K562 (cell line): ENCODE data around the gene SMIM35. TPM values are rescaled to one million over a fixed set of nuclear protein-coding genes. Genes with fewer than 3 reads are reported as not detected.

Experiments
- ATAC-seq: fragments of 200-7000 bp; cut with Tn5 transposase; 3 replicates; pipeline ENCODE4 v1.9.1; 2020; ENCODE audit warnings: moderate library complexity
- BruUV-seq: library from RNA; stranded (reverse); fragments of 400-500 nt; replicated peaks from 2 replicates; lab custom pipeline; 2021; lab: Mats Ljungman, UMichigan
- CTCF ChIA-PET: fragments of 300-600 bp; formaldehyde crosslinking; extraction: SDS; loops from one replicate; lab custom pipeline; 2021; ENCODE audit warnings: low intra/inter-chr PET ratio; lab: Yijun Ruan, JAX
- POLR2A ChIA-PET: fragments of 300-600, 350-650 bp; sonication (Branson Sonifier 250); formaldehyde crosslinking; extraction: SDS; loops from one replicate; lab custom pipeline; 2021; ENCODE audit warnings: antibody characterized with exemption, inconsistent platforms; lab: Yijun Ruan, JAX
- DNase-seq, 4 experiments: peaks; one replicate each; pipeline versions ENCODE4 v3.0.0 to v3.0.0-alpha.2; 2011 to 2018; ENCODE audit warnings: low spot score in 3 of 4, mixed read lengths in 3 of 4; ENCODE audit errors: extremely low read depth in 1 of 4
- FAIRE-seq: peaks from 2 replicates; lab custom pipeline; 2011; peaks lifted over from hg19 to GRCh38; lab: Jason Lieb, UNC
- H2AFZ ChIP-seq: 2 replicates; pipeline ENCODE4 v1.6.0; 2011; ENCODE audit warnings: low read depth, low read length, control low read depth, inconsistent platforms
- H3K27ac ChIP-seq: fragments of 200-600 bp; 3 replicates; pipeline ENCODE4 v1.8.0; 2011; ENCODE audit warnings: low read depth, mild to moderate bottlenecking, control low read depth, inconsistent platforms, low read length, moderate library complexity, mixed read lengths; ENCODE audit errors: extremely low read depth
- H3K27me3 ChIP-seq, 2 experiments: fragments of 300-600 bp in 1 of 2; 2 replicates in 1 of 2; 3 replicates in 1 of 2; pipeline versions ENCODE4 v1.6.0 to v1.8.0; 2011; ENCODE audit warnings: inconsistent platforms in 2 of 2, low read length in 2 of 2, mild to moderate bottlenecking in 1 of 2, mixed read lengths in 1 of 2, moderate library complexity in 1 of 2; ENCODE audit not compliant: control insufficient read depth in 2 of 2, insufficient read depth in 2 of 2
- H3K36me3 ChIP-seq: fragments of 300-600 bp; 3 replicates; pipeline ENCODE4 v1.8.0; 2011; ENCODE audit warnings: mild to moderate bottlenecking, low read length, inconsistent platforms; ENCODE audit not compliant: control insufficient read depth, insufficient read depth
- H3K4me1 ChIP-seq, 2 experiments: fragments of 200-600 bp in 1 of 2; replicated peaks in 1 of 2; 2 replicates in 1 of 2; 3 replicates in 1 of 2; pipeline versions ENCODE4 v1.5.1 to v1.8.0; 2011; ENCODE audit warnings: inconsistent platforms in 2 of 2, low read length in 2 of 2, mild to moderate bottlenecking in 1 of 2, mixed read lengths in 1 of 2, moderate library complexity in 1 of 2; ENCODE audit not compliant: control insufficient read depth in 2 of 2, insufficient read depth in 2 of 2
- H3K4me2 ChIP-seq: 2 replicates; pipeline ENCODE4 v1.6.1; 2011; ENCODE audit warnings: low read length, control low read depth, inconsistent platforms, mixed read lengths; ENCODE audit not compliant: insufficient read depth
- H3K4me3 ChIP-seq: fragments of 200-600 bp; sonication (generic), shearing (Covaris generic); 2 replicates; pipeline ENCODE4 v1.5.1; 2016; ENCODE audit warnings: control low read depth, inconsistent platforms
- H3K79me2 ChIP-seq: fragments of 200-600 bp; 3 replicates; pipeline ENCODE4 v1.8.0; 2011; ENCODE audit warnings: low read length, inconsistent platforms; ENCODE audit not compliant: control insufficient read depth, insufficient read depth
- H3K9ac ChIP-seq, 2 experiments: 2 replicates each; pipeline versions ENCODE4 v1.6.0 to v1.6.1; 2011; ENCODE audit warnings: low read depth in 2 of 2, low read length in 2 of 2, control low read depth in 1 of 2, inconsistent platforms in 1 of 2, mild to moderate bottlenecking in 1 of 2, mixed read lengths in 1 of 2; ENCODE audit not compliant: insufficient read depth in 1 of 2
- H3K9me1 ChIP-seq: one replicate; pipeline ENCODE4 v1.6.0; 2011; ENCODE audit warnings: inconsistent platforms, mild to moderate bottlenecking, low read length, moderate library complexity; ENCODE audit not compliant: control insufficient read depth, insufficient read depth
- H3K9me3 ChIP-seq: replicated peaks from 2 replicates; pipeline ENCODE4 v1.5.1; 2011; ENCODE audit warnings: low read depth, low read length, inconsistent platforms; ENCODE audit not compliant: control insufficient read depth, insufficient read depth
- H4K20me1 ChIP-seq: replicated peaks from 2 replicates; pipeline ENCODE4 v1.6.1; 2011; ENCODE audit warnings: low read length, inconsistent platforms, mixed read lengths; ENCODE audit not compliant: control insufficient read depth, insufficient read depth
- CGGBP1 ChIP-seq: fragments of 250-450 bp; sonication (Bioruptor Pico); IDR thresholded peaks from 2 replicates; pipeline ENCODE4 v1.9.0; 2021; ENCODE audit warnings: mild to moderate bottlenecking
- EGR1 ChIP-seq: fragments of 450-650 bp; conservative IDR thresholded peaks from 2 replicates; pipeline ENCODE4 v1.6.1; 2017; ENCODE audit warnings: mild to moderate bottlenecking
- FOSL1 ChIP-seq: fragments of 200-800 bp; sonication (Bioruptor generic); conservative IDR thresholded peaks from 2 replicates; pipeline ENCODE4 v1.6.1; 2016; ENCODE audit warnings: missing genetic modification characterization, missing compliant biosample characterization
- JUND ChIP-seq, 2 experiments: IDR thresholded peaks; 2 replicates in 1 of 2; 3 replicates in 1 of 2; pipeline ENCODE4 v1.6.1; 2011; ENCODE audit warnings: borderline replicate concordance in 2 of 2, low read depth in 2 of 2, low read length in 2 of 2, improper control_type of control experiment in 1 of 2, missing biosample characterization in 1 of 2, missing genetic modification characterization in 1 of 2, missing genetic modification reagents in 1 of 2
- KDM1A ChIP-seq, 2 experiments: fragments of 450-650 bp; IDR thresholded peaks; 2 replicates each; pipeline ENCODE4 v1.6.1; 2016; ENCODE audit warnings: mild to moderate bottlenecking in 2 of 2
- KDM5B ChIP-seq: fragments of 200-600 bp; sonication (generic); IDR thresholded peaks from 2 replicates; pipeline ENCODE4 v1.6.1; 2012; ENCODE audit warnings: low read depth, mild to moderate bottlenecking, moderate library complexity, low read length, control low read depth, inconsistent platforms; ENCODE audit not compliant: insufficient replicate concordance
- MEF2D ChIP-seq: conservative IDR thresholded peaks from 2 replicates; pipeline ENCODE4 v1.6.1; 2016; ENCODE audit warnings: low read depth, missing genetic modification characterization, missing compliant biosample characterization
- NR2C1 ChIP-seq, 2 experiments: fragments of 450-650 bp; IDR thresholded peaks; 2 replicates each; pipeline ENCODE4 v1.6.1; 2017; ENCODE audit warnings: mild to moderate bottlenecking in 2 of 2, antibody characterized with exemption in 1 of 2, inconsistent platforms in 1 of 2, missing compliant biosample characterization in 1 of 2, missing genetic modification characterization in 1 of 2
- WGBS: fragments of 100-300 bp; shearing (Covaris generic); methylation state at CpG from one replicate; pipeline ENCODE4 v1.1.6; 2016; ENCODE audit warnings: low coverage, mixed read lengths; ENCODE audit not compliant: insufficient coverage; ENCODE audit errors: missing lambda C conversion rate; 5-methylcytosine and 5-hydroxymethylcytosine counted together
- in situ Hi-C: fragments of 300-500 bp; cut with MboI; formaldehyde crosslinking; loops from 4 replicates; pipeline ENCODE4 v1.15.0; 2018; ENCODE audit warnings: inconsistent platforms, mixed read lengths
- intact Hi-C: fragments of 100-400 bp; cut with micrococcal nuclease; formaldehyde crosslinking; loops from 2 replicates; pipeline ENCODE4 v1.14.2; 2022
- polyA plus RNA-seq, 8 experiments: library from polyadenylated mRNA; depleted of rRNA in 4 of 8; stranded (reverse) in 5 of 8; unstranded in 3 of 8; fragments of >200 nt; fragmentation: Nextera tagmentation in 2 of 8; fragmentation: Illumina TruSeq in 1 of 8; extraction: Ambion mirVana in 2 of 8; extraction: Trizol in 1 of 8; gene quantifications; 2 replicates each; pipeline versions ENCODE4 v1.2.1 to v1.2.3, GENCODE V29; 2011 to 2014; ENCODE audit warnings: inconsistent platforms in 1 of 8, missing spikeins in 1 of 8
- total RNA-seq, 7 experiments: library from RNA; depleted of rRNA in 6 of 7; stranded (reverse); fragments of >200 nt in 6 of 7; fragmentation: Illumina TruSeq in 2 of 7; extraction: Trizol in 2 of 7; gene quantifications; 2 replicates each; pipeline versions ENCODE4 v1.2.1 to v1.2.3, GENCODE V29; 2011 to 2021; ENCODE audit warnings: low replicate concordance in 1 of 7

The SMIM35 gene
- total and polyA plus RNA-seq, 9 of the 15 experiments (the other 6 are each of a cell fraction or from before 2014, with no cell fraction given): 0.03 TPM; not detected in 7

- Histone ChIP-seq H4K20me1 (no peaks in the 10 kb centered on the region), H3K79me2 (peaks cover 3% of the 10 kb centered on the region; the same call in 1 of the 3 replicates), H2AFZ (no peak overlapping the region), H3K36me3 (no peaks in the 10 kb centered on the region), H3K4me2 (no peak overlapping the region), H3K4me3 (no peak overlapping the region), H3K9me1 (no peaks in the 10 kb centered on the region), H3K9ac (no peak overlapping the region), H3K4me1 (peaks cover 15 to 24% of the 10 kb centered on the region in 2 experiments), H3K27ac (no peak overlapping the region), H3K9me3 (no peaks in the 10 kb centered on the region), H3K27me3 (no peaks in the 10 kb centered on the region; a peak in 1 of 5 replicates)
- WGBS: 45% methylated on average over 4 of the region's 4 CpGs
- no TSS peak for BruUV-seq
- ATAC-seq: no peak
- TF ChIP-seq JUND (IDR thresholded peaks at IDR 0.05; ENCODE audit: borderline replicate concordance, low read depth, low read length) (peak; percentile 18; the same call in 1 of the 2 replicates), JUND (tag; IDR thresholded peaks at IDR 0.05; ENCODE audit: borderline replicate concordance, low read depth, low read length) (no peak), MEF2D (no peak), KDM1A (IDR thresholded peaks at IDR 0.05) (peak; percentile 17 to 23; a peak in 1 of 4 replicates), FOSL1 (tag) (peak; percentile 53; the same call in 1 of the 2 replicates), NR2C1 (IDR thresholded peaks at IDR 0.05) (no peak), NR2C1 (tag; IDR thresholded peaks at IDR 0.05) (0 out of 2 replicates have a peak, but pooled peaks have one; percentile 24)
- POLR2A ChIA-PET: interaction anchor here (0.5 to 1.2 kb wide), 3 partner anchors 15 to 34 kb away, joined by 3 to 4 read pairs (median 3); no protein-coding TSS in a partner anchor
- DNase-seq: no peak
- intact Hi-C loops (no loop called here), in situ Hi-C loops (no loop called here)
- no peak for FAIRE-seq
- CTCF ChIA-PET: no interaction called here
Observed at GRCh38 chr11:117984476-117984875, 102.3 kb downstream of the SMIM35 start.

- TF ChIP-seq KDM5B (peak; percentile 30), CGGBP1 (no peak), EGR1 (0 out of 2 replicates have a peak, but pooled peaks have one; percentile 7)
- DNase-seq (no peak), ATAC-seq (no peak), FAIRE-seq (no peak)
- in situ Hi-C loops: no loop called here
- H3K4me2 ChIP-seq: no peak overlapping the region
- H3K9me3 ChIP-seq: no peaks in the 10 kb centered on the region
- no peaks in the 10 kb centered on the region for H3K36me3 ChIP-seq
- intact Hi-C loops: no loop called here
- WGBS: 59% methylated on average over 3 of the region's 3 CpGs
- H3K27me3 ChIP-seq: no peaks in the 10 kb centered on the region; a peak in 1 of 5 replicates
- H3K9me1 ChIP-seq: no peaks in the 10 kb centered on the region
- ChIA-PET POLR2A (interaction anchor here (0.7 kb wide), 1 partner anchor 9 kb away, joined by 3 read pairs; no protein-coding TSS in a partner anchor), CTCF (no interaction called here)
- H2AFZ ChIP-seq: no peak overlapping the region
- no peak overlapping the region for H3K9ac ChIP-seq
- H3K4me1 ChIP-seq: peaks cover 23 to 30% of the 10 kb centered on the region in 2 experiments
- no peaks in the 10 kb centered on the region for H4K20me1 ChIP-seq
- peaks cover 3% of the 10 kb centered on the region; the same call in 1 of the 3 replicates for H3K79me2 ChIP-seq
- no peak overlapping the region for H3K27ac ChIP-seq
- no peak overlapping the region for H3K4me3 ChIP-seq
- BruUV-seq: no TSS peak
Observed at GRCh38 chr11:117983163-117983475, 103.6 kb downstream of the SMIM35 start.
